HepG2 (cell line): Measurements from ENCODE around the gene CKAP2L. TPM values are rescaled to one million over a fixed set of nuclear protein-coding genes. Genes with fewer than 3 reads are reported as not detected.
A peak's percentile ranks its signal among the peaks of the same experiment; 100 is the strongest.

ENCODE experiments used
- ATAC-seq: fragments of 200-7000 bp; cut with Tn5 transposase; 3 replicates; pipeline ENCODE4 v1.9.1; 2020; ENCODE audit warnings: mild to moderate bottlenecking, moderate library complexity
- BruUV-seq: library from RNA; stranded (reverse); fragments of 400-500 nt; replicated peaks from 2 replicates; lab custom pipeline; 2021; lab: Mats Ljungman, UMichigan
- CTCF ChIA-PET: fragments of 300-600 bp; formaldehyde crosslinking; extraction: SDS; loops from one replicate; lab custom pipeline; 2021; ENCODE audit warnings: low total read pairs, inconsistent platforms, low intra/inter-chr PET ratio; lab: Yijun Ruan, JAX
- POLR2A ChIA-PET: fragments of 350-600 bp; sonication (Branson Sonifier 250); formaldehyde crosslinking; loops from one replicate; lab custom pipeline; 2020; ENCODE audit warnings: antibody characterized with exemption, inconsistent platforms; lab: Yijun Ruan, JAX
- DNase-seq: peaks from one replicate; pipeline ENCODE4 v3.0.0-alpha.2; 2015; ENCODE audit warnings: low spot score
- FAIRE-seq: peaks from 3 replicates; lab custom pipeline; 2011; peaks lifted over from hg19 to GRCh38; lab: Jason Lieb, UNC
- H2AFZ ChIP-seq: one replicate; pipeline ENCODE4 v1.6.1; 2011; ENCODE audit warnings: low read length, inconsistent platforms
- H3K27ac ChIP-seq: fragments of 300-600 bp; 3 replicates; pipeline ENCODE4 v1.8.0; 2011; ENCODE audit warnings: mixed run types, mild to moderate bottlenecking, mixed read lengths, low read length, inconsistent platforms; ENCODE audit not compliant: insufficient read depth; ENCODE audit errors: extremely low read length
- H3K27me3 ChIP-seq, 2 experiments: fragments of 200-600 bp in 1 of 2; 2 replicates in 1 of 2; 3 replicates in 1 of 2; pipeline versions ENCODE4 v1.6.0 to v1.8.0; 2011; ENCODE audit warnings: low read length in 2 of 2, mild to moderate bottlenecking in 2 of 2, moderate library complexity in 2 of 2, inconsistent platforms in 1 of 2; ENCODE audit not compliant: insufficient read depth in 2 of 2, control insufficient read depth in 1 of 2
- H3K36me3 ChIP-seq, 2 experiments: fragments of 200-600 bp in 1 of 2; replicated peaks in 1 of 2; 2 replicates in 1 of 2; 3 replicates in 1 of 2; pipeline versions ENCODE4 v1.5.1 to v1.8.0; 2011; ENCODE audit warnings: low read length in 2 of 2, inconsistent platforms in 1 of 2; ENCODE audit not compliant: insufficient read depth in 2 of 2, control insufficient read depth in 1 of 2
- H3K4me1 ChIP-seq: 2 replicates; pipeline ENCODE4 v1.5.1; 2012; ENCODE audit warnings: low read length, inconsistent platforms; ENCODE audit not compliant: insufficient read depth
- H3K4me2 ChIP-seq: 2 replicates; pipeline ENCODE4 v1.6.0; 2011; ENCODE audit warnings: low read depth, low read length, inconsistent platforms
- H3K4me3 ChIP-seq, 3 experiments: fragments of 200-600 bp in 1 of 3; sonication (generic), shearing (Covaris generic) in 1 of 3; replicated peaks in 1 of 3; 2 replicates each; pipeline ENCODE4 v1.5.1; 2011 to 2016; ENCODE audit warnings: low read length in 3 of 3, inconsistent platforms in 2 of 3, low read depth in 2 of 3, mild to moderate bottlenecking in 2 of 3, control low read depth in 1 of 3, mixed read lengths in 1 of 3; ENCODE audit not compliant: insufficient read depth in 1 of 3
- H3K79me2 ChIP-seq: one replicate; pipeline ENCODE4 v1.6.1; 2011; ENCODE audit warnings: low read length, inconsistent platforms; ENCODE audit not compliant: insufficient read depth
- H3K9ac ChIP-seq: 2 replicates; pipeline ENCODE4 v1.6.0; 2011; ENCODE audit warnings: mild to moderate bottlenecking, low read depth, low read length, inconsistent platforms; ENCODE audit not compliant: insufficient read depth
- H3K9me3 ChIP-seq: 2 replicates; pipeline ENCODE4 v1.5.1; 2012; ENCODE audit warnings: mild to moderate bottlenecking, low read length
- H4K20me1 ChIP-seq: 2 replicates; pipeline ENCODE4 v1.6.0; 2011; ENCODE audit warnings: inconsistent platforms, mild to moderate bottlenecking, low read length, moderate library complexity; ENCODE audit not compliant: insufficient read depth
- BCL6 ChIP-seq: IDR thresholded peaks from 2 replicates; pipeline ENCODE4 v1.6.1; 2016; ENCODE audit warnings: missing genetic modification reagents, missing compliant biosample characterization
- ETV5 ChIP-seq: IDR thresholded peaks from 2 replicates; pipeline ENCODE4 v1.6.1; 2018; ENCODE audit warnings: missing biosample characterization, missing genetic modification reagents, inconsistent platforms, borderline replicate concordance
- FLYWCH1 ChIP-seq: sonication (generic); formaldehyde crosslinking; IDR thresholded peaks from 2 replicates; pipeline ENCODE4 v1.8.1; 2023; ENCODE audit warnings: mild to moderate bottlenecking, missing genetic modification reagents
- FOXP4 ChIP-seq: sonication (generic); formaldehyde crosslinking; IDR thresholded peaks from 2 replicates; pipeline ENCODE4 v1.4.0; 2020; ENCODE audit warnings: missing genetic modification reagents
- HCFC1 ChIP-seq: fragments of 150-350 bp; IDR thresholded peaks from 2 replicates; pipeline ENCODE4 v1.6.1; 2014; ENCODE audit warnings: low read depth, low read length
- NFE2L2 ChIP-seq: fragments of 150-350 bp; IDR thresholded peaks from 2 replicates; pipeline ENCODE4 v1.6.1; 2014; ENCODE audit warnings: low read length
- RAD21 ChIP-seq: fragments of 450-650 bp; formaldehyde crosslinking; IDR thresholded peaks from 2 replicates; pipeline ENCODE4 v1.5.0; 2020; ENCODE audit warnings: mild to moderate bottlenecking
- ZBTB4 ChIP-seq: sonication (generic); formaldehyde crosslinking; IDR thresholded peaks from 2 replicates; pipeline ENCODE4 v1.4.0; 2020; ENCODE audit warnings: missing genetic modification reagents, mild to moderate bottlenecking, borderline replicate concordance
- ZBTB7A ChIP-seq: sonication (generic); formaldehyde crosslinking; IDR thresholded peaks from 2 replicates; pipeline ENCODE4 v1.8.0; 2022; ENCODE audit warnings: mild to moderate bottlenecking, missing genetic modification reagents
- ZNF263 ChIP-seq: sonication (generic); formaldehyde crosslinking; IDR thresholded peaks from 2 replicates; pipeline ENCODE4 v1.4.0; 2020; ENCODE audit warnings: missing genetic modification reagents
- ZNF326 ChIP-seq: sonication (generic); formaldehyde crosslinking; IDR thresholded peaks from 2 replicates; pipeline ENCODE4 v1.4.0; 2020; ENCODE audit warnings: missing genetic modification reagents, borderline replicate concordance
- ZNF572 ChIP-seq: sonication (generic); formaldehyde crosslinking; IDR thresholded peaks from 2 replicates; pipeline ENCODE4 v1.5.1; 2020; ENCODE audit warnings: mild to moderate bottlenecking, missing genetic modification reagents
- ZNF574 ChIP-seq: sonication (generic); formaldehyde crosslinking; IDR thresholded peaks from 2 replicates; pipeline ENCODE4 v1.4.0; 2020; ENCODE audit warnings: missing genetic modification reagents
- WGBS: methylation state at CpG from one replicate; pipeline ENCODE4 v1.1.6; 2017; ENCODE audit warnings: low lambda C conversion rate; 5-methylcytosine and 5-hydroxymethylcytosine counted together
- in situ Hi-C: cut with HindIII; loops from 2 replicates; pipeline ENCODE4 v1.10.0; 2017; ENCODE audit warnings: low pct_unique_long_range_greater_than_20kb; ENCODE audit not compliant: extremely low pct_ligation_motif_present
- intact Hi-C: fragments of 100-400 bp; cut with micrococcal nuclease; formaldehyde crosslinking; loops from one replicate; pipeline ENCODE4 v1.10.0; 2022; ENCODE audit not compliant: unreplicated experiment
- polyA plus RNA-seq, 8 experiments: library from polyadenylated mRNA; depleted of rRNA in 3 of 8; stranded (reverse) in 7 of 8; unstranded in 1 of 8; fragments of >200 nt; fragmentation: Illumina TruSeq in 4 of 8; extraction: Trizol in 4 of 8; gene quantifications; 2 replicates each; pipeline versions ENCODE4 v1.2.1 to v1.2.3, GENCODE V29; 2011 to 2016; ENCODE audit warnings: low read depth in 4 of 8, missing spikeins in 1 of 8, mixed read lengths in 1 of 8; ENCODE audit not compliant: insufficient read depth in 1 of 8
- total RNA-seq, 5 experiments: library from RNA; depleted of rRNA; stranded (reverse); fragments of >200 nt; fragmentation: Illumina TruSeq; extraction: Trizol; gene quantifications; 2 replicates each; pipeline ENCODE4 v1.2.3, GENCODE V29; 2016; ENCODE audit warnings: low read depth in 1 of 5

Gene CKAP2L
- total and polyA plus RNA-seq, 2 of the 13 experiments (the other 11 are each of a cell fraction or from before 2014, with no cell fraction given): 7.1 to 9.5 TPM

- Histone ChIP-seq H3K4me3 (peak overlapping the region; percentile 44 to 75 (median 54)), H3K4me1 (peaks cover 23% of the 10 kb centered on the region), H3K9me3 (no peaks in the 10 kb centered on the region), H3K9ac (peak overlapping the region; percentile 50; the same call in 1 of the 2 replicates), H3K4me2 (peak overlapping the region; percentile 86), H3K79me2 (no peaks in the 10 kb centered on the region), H3K27ac (no peak overlapping the region), H2AFZ (peak overlapping the region; percentile 34), H4K20me1 (no peaks in the 10 kb centered on the region), H3K27me3 (peaks cover 0 to 15% of the 10 kb centered on the region in 2 experiments; a peak in 4 of 5 replicates), H3K36me3 (no peaks in the 10 kb centered on the region)
- WGBS: 13% methylated on average over 9 of the region's 15 CpGs
- in situ Hi-C loops (no loop called here), intact Hi-C loops (loop anchor here (1.0 to 10.0 kb wide), 7 partner anchors 34 to 461 kb away; partner anchors contain the start of gene TTL)
- no TSS peak for BruUV-seq
- ChIA-PET POLR2A (interaction anchor here (0.6 to 4.2 kb wide), 16 partner anchors 12 to 142 kb away, joined by 3 to 30 read pairs (median 6); partner anchors contain the start of genes CHCHD5 and SLC20A1), CTCF (interaction anchor here (1.0 to 5.8 kb wide), 8 partner anchors 33 to 245 kb away, joined by 3 to 113 read pairs (median 4); no protein-coding TSS in a partner anchor)
- DNase-seq (peak; percentile 89), FAIRE-seq (peak; percentile 61), ATAC-seq (peak; percentile 77)
- TF ChIP-seq ZNF574 (CRISPR knock-in tag) (peak; percentile 41; the same call in 1 of the 2 replicates), RAD21 (CRISPR knock-in tag) (peak; percentile 42; the same call in 1 of the 2 replicates), HCFC1 (no peak), ZNF263 (CRISPR knock-in tag) (no peak), FLYWCH1 (CRISPR knock-in tag) (no peak), ZNF326 (CRISPR knock-in tag) (no peak), ZBTB7A (CRISPR knock-in tag) (peak; percentile 47; the same call in 1 of the 2 replicates), ETV5 (CRISPR knock-in tag) (0 out of 2 replicates have a peak, but pooled peaks have one; percentile 31), BCL6 (peak; percentile 31; the same call in 1 of the 2 replicates), NFE2L2 (no peak), ZNF572 (CRISPR knock-in tag) (no peak), FOXP4 (no peak), ZBTB4 (CRISPR knock-in tag) (0 out of 2 replicates have a peak, but pooled peaks have one; percentile 3)
These were observed 38.6 kb downstream of the CKAP2L start for GRCh38 chr2:112725545-112726457.
